Dermis lymphatic vessel endothelial cell (primary cell): ENCODE measurements around the gene LRP2BP. TPM values are rescaled to one million over a fixed set of nuclear protein-coding genes. Genes with fewer than 3 reads are reported as not detected.

ENCODE experiments used
- total RNA-seq: library from RNA; depleted of rRNA; stranded (reverse); fragments of >200 nt; gene quantifications from 2 replicates; pipeline ENCODE4 v1.2.1, GENCODE V29; 2014

Gene LRP2BP
- 0.95 and 1.5 TPM in 2 replicates for total RNA-seq

DNA sequence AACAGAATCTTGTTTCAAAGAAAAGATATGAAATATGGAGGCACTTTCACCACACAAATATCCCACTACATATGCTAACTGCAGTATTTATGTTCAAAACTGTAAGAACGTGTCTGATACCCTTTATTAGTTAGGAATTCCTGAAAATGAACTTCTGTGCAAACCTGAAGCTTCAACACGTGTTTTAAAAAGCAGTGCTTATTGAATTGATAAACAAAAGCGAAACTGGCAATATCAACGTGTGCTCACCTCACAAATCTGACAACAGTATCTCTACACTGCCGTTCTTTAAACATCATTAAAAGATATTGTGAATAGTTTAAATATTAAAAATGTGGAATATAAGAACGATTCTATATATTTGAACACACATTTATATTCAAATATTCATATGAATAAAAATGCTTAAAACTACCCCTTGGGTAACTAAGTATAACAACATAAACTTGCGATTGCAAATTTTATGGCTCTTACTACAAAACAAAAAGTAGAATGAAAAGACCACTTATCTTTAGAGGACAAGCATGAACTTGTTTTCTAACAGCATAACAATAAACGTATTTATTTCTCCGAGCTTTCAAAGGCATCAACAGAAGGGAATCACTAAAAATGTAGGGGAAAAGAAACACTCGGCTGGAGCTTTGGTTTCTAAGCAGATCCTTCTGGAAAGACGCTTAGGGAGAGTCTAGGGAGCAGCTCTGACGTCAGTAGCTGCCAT lies at the start of gene LRP2BP:
TSS of gene LRP2BP (minus strand) at position 687 of the 718 bp plus-strand sequence. CDS start 17,738 bp downstream, outside the sequence.

DNA sequence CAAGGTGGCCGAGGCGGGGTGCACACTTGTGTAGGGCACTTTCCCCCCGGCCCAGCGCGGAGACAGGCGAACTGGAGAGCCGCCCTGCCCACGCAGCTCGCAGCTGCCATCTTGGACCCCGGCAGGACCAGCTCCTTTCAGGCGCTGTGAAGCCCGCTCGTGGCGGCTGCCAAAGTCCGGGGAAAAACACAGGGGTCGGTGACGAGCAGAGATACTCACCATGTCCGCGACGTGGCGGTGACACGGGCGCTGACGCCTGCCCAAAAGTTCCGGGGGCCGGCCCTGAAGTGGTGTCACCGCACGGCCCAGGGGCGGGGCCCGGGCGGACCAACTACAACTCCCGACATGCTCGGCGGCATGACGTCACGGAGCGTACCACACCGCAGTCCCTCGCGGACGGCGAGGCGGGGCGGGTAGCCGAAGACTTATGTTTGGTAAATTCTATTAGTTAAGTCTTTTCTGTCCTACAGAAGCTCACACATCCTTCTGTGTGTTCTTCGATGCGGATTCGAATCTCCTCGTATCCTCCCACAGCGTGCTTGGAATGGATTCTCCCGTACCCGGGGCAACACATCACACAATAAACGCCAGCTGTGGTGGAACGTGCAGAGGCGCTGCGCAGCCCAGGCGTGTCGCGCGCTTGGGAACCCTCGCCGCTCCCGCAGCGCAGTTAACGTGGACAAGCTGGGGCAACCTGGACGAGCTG lies 30.1 kb upstream of the LRP2BP start, which contains the start of gene UFSP2:
TSS of gene UFSP2 (minus strand) at position 318 of the 706 bp plus-strand sequence. CDS start at position 222, 96 bp downstream.

DNA sequence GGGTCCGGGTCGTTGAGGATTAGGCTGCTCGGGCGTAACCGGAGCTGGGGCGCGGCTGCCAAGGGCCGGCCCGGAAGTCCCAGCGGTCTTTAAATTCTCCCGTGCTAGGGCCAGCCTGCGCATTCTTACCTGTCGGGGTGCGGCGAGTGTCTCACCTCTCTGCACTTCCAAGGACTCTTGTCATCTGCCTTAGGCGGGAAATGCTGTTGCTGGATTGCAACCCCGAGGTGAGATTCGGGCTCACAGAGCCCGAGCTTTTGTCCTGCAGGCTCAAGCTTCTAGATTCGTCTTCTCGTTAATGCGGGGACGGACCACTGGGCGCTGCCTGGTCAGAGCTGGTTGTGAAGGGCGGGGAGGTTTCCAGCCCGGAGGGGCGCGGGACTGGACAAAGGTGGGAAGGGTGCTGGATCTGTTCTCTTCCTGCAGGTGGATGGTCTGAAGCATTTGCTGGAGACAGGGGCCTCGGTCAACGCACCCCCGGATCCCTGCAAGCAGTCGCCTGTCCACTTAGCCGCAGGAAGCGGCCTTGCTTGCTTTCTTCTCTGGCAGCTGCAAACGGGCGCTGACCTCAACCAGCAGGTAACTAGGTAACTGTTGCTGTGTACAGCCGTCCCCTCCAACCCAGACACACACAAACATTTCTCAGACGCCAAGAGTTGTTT lies 1.1 kb upstream of the LRP2BP start, which contains the start of gene ANKRD37:
TSS of gene ANKRD37 (plus strand) at position 118 of the 662 bp plus-strand sequence. CDS start at position 201, 83 bp downstream.

Other genes starting within 250 kb of the LRP2BP start
- gene CFAP97, start 191.9 kb downstream of the LRP2BP start, total RNA-seq: 33.2 and 37.2 TPM in 2 replicates
- 61.3 and 61.8 TPM in 2 replicates for gene SNX25, start 186.3 kb downstream of the LRP2BP start, total RNA-seq
- 7.4 and 17.8 TPM in 2 replicates for gene ANKRD37, start 917 bp upstream of the LRP2BP start, total RNA-seq
- 45.6 and 46.6 TPM in 2 replicates for gene UFSP2, start 30.0 kb upstream of the LRP2BP start, total RNA-seq
- gene CCDC110, start 75.8 kb upstream of the LRP2BP start, total RNA-seq: 0.43 and 0.60 TPM in 2 replicates
- 42.7 and 56.0 TPM in 2 replicates for gene PDLIM3, start 139.6 kb upstream of the LRP2BP start, total RNA-seq